ENCODE results near the gene TGFB2.

GRCh38 chr1:218364028-218364710 lies 19.0 kb downstream of the TGFB2 start:
- no peak for TF ChIP-seq CTCF (IDR thresholded peaks at IDR 0.05)
- no peak for TF ChIP-seq POLR2AphosphoS5 (IDR thresholded peaks at IDR 0.05)
- TF ChIP-seq POLR2A (IDR thresholded peaks at IDR 0.05): no peak

Measured in gastroesophageal sphincter (tissue), 3 donors.